Caco-2 (cell line): ENCODE data around the gene THBS2. TPM values are rescaled to one million over a fixed set of nuclear protein-coding genes. Genes with fewer than 3 reads are reported as not detected.
"Not testable (repeated sequence)": the region's sequence is repeated elsewhere in the genome, so short reads cannot be mapped to it uniquely, and the experiment has no call there.

Experiments
- BruUV-seq: library from RNA; stranded (reverse); fragments of 400-500 nt; replicated peaks from 2 replicates; lab custom pipeline; 2021; lab: Mats Ljungman, UMichigan
- CTCF ChIA-PET: fragments of 300-600 bp; sonication (Branson Sonifier 250); formaldehyde crosslinking; loops from one replicate; lab custom pipeline; 2022; ENCODE audit warnings: antibody characterized with exemption; lab: Charles Lee
- POLR2A ChIA-PET: fragments of 300-600 bp; sonication (Branson Sonifier 250); formaldehyde crosslinking; loops from one replicate; lab custom pipeline; 2022; ENCODE audit warnings: antibody characterized with exemption; lab: Charles Lee
- DNase-seq, 2 experiments: peaks; one replicate each; pipeline versions ENCODE4 v3.0.0 to v3.0.0-alpha.2; 2020 to 2022
- H3K27me3 ChIP-seq: replicated peaks from 2 replicates; pipeline ENCODE4 v1.6.0; 2011; ENCODE audit warnings: low read length; ENCODE audit not compliant: control insufficient read depth, insufficient read depth
- H3K36me3 ChIP-seq: 2 replicates; pipeline ENCODE4 v1.5.1; 2011; ENCODE audit warnings: low read length; ENCODE audit not compliant: control insufficient read depth, insufficient read depth
- H3K4me1 ChIP-seq: fragments of 250-450 bp; sonication (Bioruptor Pico); 2 replicates; pipeline ENCODE4 v1.5.1; 2020; ENCODE audit warnings: mild to moderate bottlenecking
- H3K4me3 ChIP-seq: 2 replicates; pipeline ENCODE4 v1.5.1; 2011; ENCODE audit warnings: low read depth, mild to moderate bottlenecking, control low read depth, low read length
- H3K9me3 ChIP-seq: fragments of 250-450 bp; sonication (Bioruptor Pico); 2 replicates; pipeline ENCODE4 v1.5.1; 2020; ENCODE audit warnings: mild to moderate bottlenecking, moderate library complexity
- H3K27ac Mint-ChIP-seq: one replicate; pipeline ENCODE4 v1.8.0; 2022; ENCODE audit warnings: mixed read lengths; ENCODE audit not compliant: unreplicated experiment
- H3K27me3 Mint-ChIP-seq: one replicate; pipeline ENCODE4 v1.8.0; 2022; ENCODE audit warnings: mixed read lengths; ENCODE audit not compliant: insufficient read depth, unreplicated experiment
- H3K36me3 Mint-ChIP-seq: one replicate; pipeline ENCODE4 v1.8.0; 2022; ENCODE audit warnings: mild to moderate bottlenecking, mixed read lengths; ENCODE audit not compliant: insufficient read depth, unreplicated experiment
- H3K4me1 Mint-ChIP-seq: one replicate; pipeline ENCODE4 v1.8.0; 2022; ENCODE audit warnings: low read depth, mixed read lengths; ENCODE audit not compliant: unreplicated experiment
- H3K4me3 Mint-ChIP-seq: one replicate; pipeline ENCODE4 v1.8.0; 2022; ENCODE audit warnings: mild to moderate bottlenecking, moderate library complexity, mixed read lengths; ENCODE audit not compliant: unreplicated experiment
- H3K9me3 Mint-ChIP-seq: one replicate; pipeline ENCODE4 v1.8.0; 2022; ENCODE audit warnings: mixed read lengths; ENCODE audit not compliant: unreplicated experiment
- intact Hi-C: fragments of 100-400 bp; cut with micrococcal nuclease; formaldehyde crosslinking; loops from one replicate; pipeline ENCODE4 v1.10.0; 2022; ENCODE audit not compliant: unreplicated experiment
- total RNA-seq: library from RNA; stranded (reverse); gene quantifications from 2 replicates; pipeline ENCODE4 v1.2.3, GENCODE V29; 2022
- TF ChIP-seq, protein P1 (sequence below), 2 experiments: fragments of 200-600 bp in 1 of 2; IDR thresholded peaks; 1 replicate in 1 of 2; 2 replicates in 1 of 2; pipeline versions ENCODE4 v1.5.1 to v1.8.0; 2011 to 2022; ENCODE audit warnings: antibody characterized with exemption in 1 of 2, control low read depth in 1 of 2, inconsistent platforms in 1 of 2, low read depth in 1 of 2, low read length in 1 of 2, mild to moderate bottlenecking in 1 of 2, moderate library complexity in 1 of 2; ENCODE audit not compliant: insufficient read depth in 1 of 2, severe bottlenecking in 1 of 2, unreplicated experiment in 1 of 2

THBS2 gene
- total RNA-seq, 1 experiment from 2014 or later, result 0.07 TPM

DNA sequence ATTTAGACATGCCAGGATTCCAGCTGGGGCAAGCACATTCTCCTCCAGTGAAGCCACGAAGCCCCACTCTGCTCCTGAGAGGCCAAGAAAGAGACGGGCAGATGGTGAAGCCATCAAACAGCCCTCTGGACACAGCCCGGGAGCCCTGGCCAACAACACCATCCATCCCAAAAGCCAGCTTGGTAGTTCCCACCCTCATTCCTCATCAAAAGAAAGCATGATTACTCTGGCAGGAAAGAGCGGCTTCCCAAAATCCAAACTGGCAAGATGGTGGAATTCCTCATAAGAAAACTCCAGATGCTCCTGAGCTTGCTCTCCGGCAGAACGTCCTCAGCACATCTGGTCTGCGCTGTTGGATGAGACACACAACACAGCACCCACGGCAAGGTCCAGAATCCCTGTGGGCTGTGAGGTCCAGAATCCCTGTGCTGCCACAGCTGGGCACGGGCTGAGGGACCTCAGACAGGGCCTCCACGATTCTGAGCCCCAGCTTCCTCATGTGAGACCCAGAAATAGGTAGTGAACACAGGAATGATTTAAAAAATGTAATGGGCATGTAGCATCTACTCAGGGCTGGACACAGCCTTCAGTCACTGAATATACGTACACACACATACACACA, 52.6 kb downstream of the THBS2 start:
- Mint-ChIP-seq H3K4me1 (no peaks in the 10 kb centered on the region), H3K27me3 (no peaks in the 10 kb centered on the region), H3K36me3 (no peaks in the 10 kb centered on the region), H3K4me3 (no peak overlapping the region), H3K27ac (no peak overlapping the region), H3K9me3 (no peaks in the 10 kb centered on the region)
- Histone ChIP-seq H3K27me3 (no peaks in the 10 kb centered on the region), H3K4me1 (no peaks in the 10 kb centered on the region), H3K4me3 (no peak overlapping the region), H3K36me3 (no peaks in the 10 kb centered on the region), H3K9me3 (no peaks in the 10 kb centered on the region)
- no TSS peak for BruUV-seq
- TF ChIP-seq, protein P1, sequence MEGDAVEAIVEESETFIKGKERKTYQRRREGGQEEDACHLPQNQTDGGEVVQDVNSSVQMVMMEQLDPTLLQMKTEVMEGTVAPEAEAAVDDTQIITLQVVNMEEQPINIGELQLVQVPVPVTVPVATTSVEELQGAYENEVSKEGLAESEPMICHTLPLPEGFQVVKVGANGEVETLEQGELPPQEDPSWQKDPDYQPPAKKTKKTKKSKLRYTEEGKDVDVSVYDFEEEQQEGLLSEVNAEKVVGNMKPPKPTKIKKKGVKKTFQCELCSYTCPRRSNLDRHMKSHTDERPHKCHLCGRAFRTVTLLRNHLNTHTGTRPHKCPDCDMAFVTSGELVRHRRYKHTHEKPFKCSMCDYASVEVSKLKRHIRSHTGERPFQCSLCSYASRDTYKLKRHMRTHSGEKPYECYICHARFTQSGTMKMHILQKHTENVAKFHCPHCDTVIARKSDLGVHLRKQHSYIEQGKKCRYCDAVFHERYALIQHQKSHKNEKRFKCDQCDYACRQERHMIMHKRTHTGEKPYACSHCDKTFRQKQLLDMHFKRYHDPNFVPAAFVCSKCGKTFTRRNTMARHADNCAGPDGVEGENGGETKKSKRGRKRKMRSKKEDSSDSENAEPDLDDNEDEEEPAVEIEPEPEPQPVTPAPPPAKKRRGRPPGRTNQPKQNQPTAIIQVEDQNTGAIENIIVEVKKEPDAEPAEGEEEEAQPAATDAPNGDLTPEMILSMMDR (IDR thresholded peaks at IDR 0.05; ENCODE audit: insufficient read depth in 1 of 2, low read depth in 1 of 2, low read length in 1 of 2, severe bottlenecking in 1 of 2, unreplicated experiment in 1 of 2), result no peak
- ChIA-PET CTCF (no interaction called here), POLR2A (no interaction called here)
- no peak for DNase-seq
- intact Hi-C loops, result no loop called here

DNA sequence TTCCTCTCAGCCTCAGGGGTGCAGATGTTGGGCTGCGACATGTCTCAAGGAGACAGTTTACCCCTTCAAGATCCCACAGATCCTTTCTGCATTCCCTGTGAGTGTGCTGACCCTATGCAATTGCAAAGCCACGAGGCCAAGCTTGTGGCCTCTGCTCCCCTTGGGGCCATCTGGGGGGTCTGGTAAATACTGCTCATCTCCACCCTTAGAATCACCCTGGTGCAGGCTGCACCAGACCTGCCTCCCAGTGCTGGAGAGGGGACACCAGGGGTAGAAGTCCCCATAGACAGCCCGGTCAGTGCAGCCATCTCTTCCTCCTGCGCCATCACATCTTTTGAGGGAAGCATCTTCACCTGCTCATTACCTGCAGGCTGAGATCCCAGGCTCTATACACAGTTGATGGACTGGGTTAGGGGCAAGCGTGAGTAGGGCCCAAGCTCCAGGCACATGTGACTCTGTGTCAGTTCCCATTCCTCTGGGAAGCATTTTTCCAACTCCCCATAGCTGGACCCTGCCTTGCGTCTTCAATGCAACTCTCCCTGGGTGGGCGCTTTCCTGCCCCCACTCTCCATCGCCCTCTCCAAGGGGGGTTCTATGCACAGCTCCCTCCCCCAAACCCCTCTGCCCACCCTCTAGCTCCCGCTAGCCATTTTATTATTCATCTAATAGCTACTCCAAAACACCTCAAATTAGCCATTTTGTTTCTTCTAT, 53.9 kb downstream of the THBS2 start:
- ChIA-PET POLR2A (no interaction called here), CTCF (no interaction called here)
- Mint-ChIP-seq H3K4me1 (no peaks in the 10 kb centered on the region), H3K4me3 (no peak overlapping the region), H3K27me3 (no peaks in the 10 kb centered on the region), H3K27ac (no peak overlapping the region), H3K36me3 (no peaks in the 10 kb centered on the region), H3K9me3 (no peaks in the 10 kb centered on the region)
- Histone ChIP-seq H3K4me1 (no peaks in the 10 kb centered on the region), H3K9me3 (no peaks in the 10 kb centered on the region), H3K36me3 (no peaks in the 10 kb centered on the region), H3K27me3 (no peaks in the 10 kb centered on the region), H3K4me3 (no peak overlapping the region)
- intact Hi-C loops, result no loop called here
- no TSS peak for BruUV-seq
- TF ChIP-seq, protein P1 (IDR thresholded peaks at IDR 0.05; ENCODE audit: insufficient read depth in 1 of 2, low read depth in 1 of 2, low read length in 1 of 2, severe bottlenecking in 1 of 2, unreplicated experiment in 1 of 2), result no peak
- DNase-seq, result no peak

DNA sequence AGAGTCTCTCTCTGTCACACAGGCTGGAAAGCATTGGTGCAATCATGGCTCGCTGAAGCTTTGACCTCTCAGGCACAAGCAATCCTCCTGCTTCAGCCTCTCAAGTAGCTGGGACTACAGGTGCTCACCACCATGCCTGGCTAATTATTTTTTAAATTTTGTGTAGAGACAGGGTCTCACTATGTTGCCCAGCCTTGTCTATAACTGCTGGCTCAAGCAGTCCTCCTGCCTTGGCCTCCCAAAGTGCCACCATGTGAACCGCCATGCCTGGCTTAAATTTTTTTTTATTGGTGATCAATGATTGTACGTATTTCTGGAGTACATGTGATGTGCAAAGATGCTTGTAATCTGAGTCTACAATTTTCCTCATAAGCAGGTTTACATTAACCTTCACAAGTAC, 54.8 kb downstream of the THBS2 start:
- H3K27ac Mint-ChIP-seq, result no peak overlapping the region

DNA sequence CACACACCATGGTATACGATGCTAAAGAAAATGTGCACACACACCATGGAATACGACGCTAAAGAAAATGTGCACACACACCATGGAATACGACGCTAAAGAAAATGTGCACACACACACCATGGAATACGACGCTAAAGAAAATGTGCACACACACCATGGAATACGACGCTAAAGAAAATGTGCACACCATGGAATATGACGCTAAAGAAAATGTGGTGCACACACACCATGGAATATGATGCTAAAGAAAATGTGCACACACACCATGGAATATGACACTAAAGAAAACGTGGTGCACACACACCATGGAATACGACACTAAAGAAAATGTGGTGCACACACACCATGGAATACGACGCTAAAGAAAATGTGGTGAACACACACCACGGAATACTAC, 55.7 kb downstream of the THBS2 start:
- H3K4me3 ChIP-seq, H3K9me3 Mint-ChIP-seq, H3K36me3 ChIP-seq, H3K4me3 Mint-ChIP-seq, H3K4me1 ChIP-seq, CTCF ChIA-PET, H3K27me3 Mint-ChIP-seq, H3K27me3 ChIP-seq, POLR2A ChIA-PET, H3K27ac Mint-ChIP-seq, H3K9me3 ChIP-seq, intact Hi-C loops, H3K4me1 Mint-ChIP-seq, DNase-seq, BruUV-seq, H3K36me3 Mint-ChIP-seq: not testable (repeated sequence)

More for the DNA sequence above, 54.8 kb downstream of the THBS2 start:
- Mint-ChIP-seq H3K27me3 (no peaks in the 10 kb centered on the region), H3K9me3 (no peaks in the 10 kb centered on the region), H3K36me3 (no peaks in the 10 kb centered on the region), H3K4me1 (no peaks in the 10 kb centered on the region), H3K4me3 (no peak overlapping the region)
- Histone ChIP-seq H3K4me3 (no peak overlapping the region), H3K9me3 (no peaks in the 10 kb centered on the region), H3K27me3 (no peaks in the 10 kb centered on the region), H3K4me1 (no peaks in the 10 kb centered on the region), H3K36me3 (no peaks in the 10 kb centered on the region)
- TF ChIP-seq, protein P1 (IDR thresholded peaks at IDR 0.05; ENCODE audit: insufficient read depth in 1 of 2, low read depth in 1 of 2, low read length in 1 of 2, severe bottlenecking in 1 of 2, unreplicated experiment in 1 of 2), result no peak
- no peak for DNase-seq
- CTCF ChIA-PET, result no interaction called here
- POLR2A ChIA-PET, result no interaction called here
- intact Hi-C loops, result no loop called here
- no TSS peak for BruUV-seq

DNA sequence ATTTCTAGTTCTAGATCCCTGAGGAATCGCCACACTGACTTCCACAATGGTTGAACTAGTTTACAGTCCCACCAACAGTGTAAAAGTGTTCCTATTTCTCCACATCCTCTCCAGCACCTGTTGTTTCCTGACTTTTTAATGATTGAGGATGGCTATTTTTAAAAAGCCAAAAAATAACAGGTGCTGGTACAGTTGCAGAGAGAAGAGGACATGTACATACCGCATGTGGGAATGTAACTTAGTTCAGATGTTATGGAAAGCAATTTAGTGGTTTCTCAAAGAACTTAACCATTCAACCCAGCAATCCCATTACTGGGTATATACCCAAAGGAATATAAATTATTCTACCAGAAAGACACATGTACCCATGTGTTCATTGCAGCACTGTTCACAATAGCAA, 57.4 kb downstream of the THBS2 start:
- POLR2A ChIA-PET, H3K36me3 Mint-ChIP-seq, H3K36me3 ChIP-seq, H3K4me3 ChIP-seq, H3K4me3 Mint-ChIP-seq, H3K4me1 Mint-ChIP-seq, intact Hi-C loops, DNase-seq, H3K27me3 Mint-ChIP-seq, H3K9me3 ChIP-seq, CTCF ChIA-PET, H3K4me1 ChIP-seq, H3K27ac Mint-ChIP-seq, H3K27me3 ChIP-seq, BruUV-seq: not testable (repeated sequence)
- peaks cover 12% of the 10 kb centered on the region for H3K9me3 Mint-ChIP-seq
